ENCODE measurements around the gene ZNF205.
A peak's percentile ranks its signal among the peaks of the same experiment; 100 is the strongest.

ZNF205 gene

GRCh38 chr16:3121851-3122467 lies 9.6 kb downstream of the ZNF205 start:
- TF ChIP-seq POLR2AphosphoS5 (IDR thresholded peaks at IDR 0.05; ENCODE audit: low read depth, low read length) (no peak), REST (IDR thresholded peaks at IDR 0.05; ENCODE audit: insufficient read depth in 1 of 2, low read depth in 2 of 2, low read length in 2 of 2) (no peak), TAF1 (IDR thresholded peaks at IDR 0.05; ENCODE audit: borderline replicate concordance, insufficient read depth, low read length) (no peak)

- TF ChIP-seq POLR2AphosphoS5 (IDR thresholded peaks at IDR 0.05; ENCODE audit: low read depth, low read length) (no peak), REST (IDR thresholded peaks at IDR 0.05; ENCODE audit: insufficient read depth in 1 of 2, low read depth in 2 of 2, low read length in 2 of 2) (no peak), SIN3A (IDR thresholded peaks at IDR 0.05; ENCODE audit: borderline replicate concordance, insufficient read depth, low read length) (no peak), TAF1 (IDR thresholded peaks at IDR 0.05; ENCODE audit: borderline replicate concordance, insufficient read depth, low read length) (no peak)
Measured at GRCh38 chr16:3122926-3123570, 10.7 kb downstream of the ZNF205 start.

- TF ChIP-seq POLR2AphosphoS5 (IDR thresholded peaks at IDR 0.05; ENCODE audit: low read depth, low read length) (no peak; the same call in 1 of the 2 replicates), SIN3A (IDR thresholded peaks at IDR 0.05; ENCODE audit: borderline replicate concordance, insufficient read depth, low read length) (no peak; the same call in 1 of the 2 replicates), REST (IDR thresholded peaks at IDR 0.05; ENCODE audit: insufficient read depth in 1 of 2, low read depth in 2 of 2, low read length in 2 of 2) (no peak), FOXP2 (optimal IDR thresholded peaks at IDR 0.05; ENCODE audit: borderline replicate concordance, extremely low read depth, extremely low read length, insufficient read depth) (peak; percentile 35), TAF1 (IDR thresholded peaks at IDR 0.05; ENCODE audit: borderline replicate concordance, insufficient read depth, low read length) (peak; percentile 44; the same call in 1 of the 2 replicates)
Measured at GRCh38 chr16:3123986-3124886, 11.8 kb downstream of the ZNF205 start.

- TF ChIP-seq REST (IDR thresholded peaks at IDR 0.05; ENCODE audit: insufficient read depth in 1 of 2, low read depth in 2 of 2, low read length in 2 of 2): no peak
Measured at GRCh38 chr16:3127745-3128144, 15.4 kb downstream of the ZNF205 start.

Measured in PFSK-1 (cell line).